Daoy (cell line): Measurements from ENCODE around the gene RELT. TPM values are rescaled to one million over a fixed set of nuclear protein-coding genes. Genes with fewer than 3 reads are reported as not detected.
A peak's percentile ranks its signal among the peaks of the same experiment; 100 is the strongest.

Experiments used
- DNase-seq: peaks from one replicate; pipeline ENCODE4 v3.0.0-alpha.2; 2015; ENCODE audit warnings: low read depth
- total RNA-seq: library from RNA; depleted of rRNA; stranded (reverse); fragments of >200 nt; shearing (Covaris generic); gene quantifications from 2 replicates; pipeline ENCODE4 v1.2.3, GENCODE V29; 2014

Gene RELT
- total RNA-seq, 1 experiment from 2014 or later = 11.2 TPM

DNA sequence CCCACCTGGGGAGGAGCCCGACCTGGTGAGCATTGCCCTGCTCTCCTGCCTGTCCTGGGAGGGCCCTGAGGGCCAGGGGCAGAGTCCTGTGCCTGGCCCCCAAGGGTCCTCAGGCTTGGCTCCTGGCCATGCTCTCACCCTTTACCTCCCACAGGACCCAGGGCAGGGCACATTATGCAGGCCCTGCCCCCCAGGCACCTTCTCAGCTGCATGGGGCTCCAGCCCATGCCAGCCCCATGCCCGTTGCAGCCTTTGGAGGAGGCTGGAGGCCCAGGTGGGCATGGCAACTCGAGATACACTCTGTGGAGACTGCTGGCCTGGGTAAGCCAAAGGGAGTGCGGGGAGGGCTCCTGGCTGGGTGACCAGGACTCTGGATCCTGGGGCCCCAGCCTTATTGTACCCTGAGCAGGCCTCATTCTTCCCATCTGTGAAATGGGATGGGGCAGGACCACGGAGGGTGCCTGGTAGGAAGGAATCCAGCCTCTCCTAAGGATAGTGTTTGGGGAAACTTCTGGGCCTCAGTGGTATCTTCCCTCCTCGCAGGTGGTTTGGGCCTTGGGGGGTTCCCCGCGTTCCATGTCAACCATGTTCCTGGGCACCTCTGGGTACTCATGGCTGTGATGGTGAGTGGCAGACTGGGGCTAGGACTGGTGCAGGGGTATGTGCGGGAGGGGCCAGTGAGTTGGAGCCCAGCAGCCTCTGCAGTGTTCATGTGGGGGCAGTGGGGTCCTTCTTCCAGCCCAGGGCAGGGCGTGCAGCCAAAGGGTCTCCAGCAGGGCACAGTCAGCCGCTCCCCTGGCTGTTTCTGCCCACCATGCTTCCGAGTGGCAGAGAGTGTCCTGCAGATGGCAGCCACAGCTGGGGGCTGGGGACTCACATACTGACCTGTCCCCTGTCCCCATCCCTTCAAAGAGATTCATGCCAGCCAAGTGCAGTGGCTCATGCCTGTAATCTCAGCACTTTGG, 14.7 kb downstream of the RELT start:
- no peak for DNase-seq

DNA sequence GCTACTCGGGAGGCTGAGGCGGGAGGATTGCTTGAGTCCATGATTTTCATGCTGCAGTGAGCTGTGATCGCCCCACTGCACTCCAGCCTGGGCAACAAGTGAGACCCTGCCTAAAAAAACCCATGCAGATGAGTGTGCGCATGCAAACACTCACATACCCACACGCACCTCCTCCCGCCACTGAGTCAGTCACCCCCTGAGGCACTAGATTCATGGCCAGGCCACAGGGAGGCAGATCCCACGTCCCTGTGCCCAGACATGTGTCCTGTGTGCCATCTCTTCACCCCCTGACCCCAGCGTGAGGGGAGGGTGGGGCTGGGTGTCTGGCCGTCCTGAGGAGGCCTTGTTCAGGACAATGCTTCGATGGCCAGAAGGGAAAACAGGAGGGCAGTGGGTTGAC, 15.5 kb downstream of the RELT start:
- DNase-seq = no peak

DNA sequence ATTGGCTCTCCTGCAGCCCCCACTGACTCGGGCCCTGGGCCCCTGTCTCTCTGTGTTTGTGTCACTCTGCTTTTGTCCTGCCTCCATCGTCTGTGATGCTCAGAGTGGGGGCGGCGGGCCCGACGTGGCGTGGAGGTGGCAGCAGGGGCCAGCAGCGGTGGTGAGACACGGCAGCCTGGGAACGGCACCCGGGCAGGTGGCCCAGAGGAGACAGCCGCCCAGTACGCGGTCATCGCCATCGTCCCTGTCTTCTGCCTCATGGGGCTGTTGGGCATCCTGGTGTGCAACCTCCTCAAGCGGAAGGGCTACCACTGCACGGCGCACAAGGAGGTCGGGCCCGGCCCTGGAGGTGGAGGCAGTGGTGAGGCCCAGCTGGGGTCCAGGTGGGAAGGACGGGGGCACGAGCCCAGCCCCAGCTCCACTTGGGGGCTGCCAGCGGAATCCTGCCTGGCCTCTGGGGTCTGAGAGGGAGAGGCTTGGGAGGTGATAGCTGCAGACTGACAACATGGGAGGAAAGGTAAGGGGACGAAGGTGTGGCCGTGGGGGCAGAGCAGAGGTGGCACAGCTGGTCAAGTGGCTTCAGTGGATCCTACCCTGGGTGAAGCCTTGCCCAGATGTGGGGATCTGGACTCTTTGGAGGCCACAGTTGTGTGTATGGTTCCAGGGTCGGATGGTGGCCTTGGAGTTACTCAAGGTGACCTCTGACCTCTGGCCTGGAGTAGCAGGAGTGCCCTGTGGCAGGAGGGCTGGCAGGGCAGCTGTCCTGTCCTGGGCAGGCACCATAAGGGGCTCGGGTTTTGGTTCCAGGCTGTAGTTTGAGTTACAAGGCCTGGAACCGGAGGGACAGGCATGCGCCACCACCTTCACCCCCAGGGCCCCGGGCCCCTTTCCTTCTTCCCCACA, 16.2 kb downstream of the RELT start:
- no peak for DNase-seq

DNA sequence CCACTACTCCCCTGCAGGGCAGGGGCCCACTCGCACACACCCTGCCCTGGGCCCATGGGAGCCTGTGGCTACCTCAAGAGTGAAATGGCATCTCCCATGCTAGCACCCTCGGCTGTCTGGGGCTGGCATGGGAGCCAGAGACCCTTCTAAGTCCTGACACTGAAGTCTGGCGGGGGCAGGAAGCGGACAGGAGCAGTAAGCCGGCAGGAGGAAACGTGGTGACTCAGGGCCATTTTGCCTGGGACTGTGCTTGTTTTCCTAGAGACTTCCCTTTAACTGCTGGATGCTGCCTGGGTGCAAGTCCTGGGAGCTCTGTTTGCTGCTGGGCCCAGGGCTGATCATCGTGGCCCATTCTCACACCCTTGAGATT, 16.8 kb downstream of the RELT start:
- peak; percentile 59 for DNase-seq

DNA sequence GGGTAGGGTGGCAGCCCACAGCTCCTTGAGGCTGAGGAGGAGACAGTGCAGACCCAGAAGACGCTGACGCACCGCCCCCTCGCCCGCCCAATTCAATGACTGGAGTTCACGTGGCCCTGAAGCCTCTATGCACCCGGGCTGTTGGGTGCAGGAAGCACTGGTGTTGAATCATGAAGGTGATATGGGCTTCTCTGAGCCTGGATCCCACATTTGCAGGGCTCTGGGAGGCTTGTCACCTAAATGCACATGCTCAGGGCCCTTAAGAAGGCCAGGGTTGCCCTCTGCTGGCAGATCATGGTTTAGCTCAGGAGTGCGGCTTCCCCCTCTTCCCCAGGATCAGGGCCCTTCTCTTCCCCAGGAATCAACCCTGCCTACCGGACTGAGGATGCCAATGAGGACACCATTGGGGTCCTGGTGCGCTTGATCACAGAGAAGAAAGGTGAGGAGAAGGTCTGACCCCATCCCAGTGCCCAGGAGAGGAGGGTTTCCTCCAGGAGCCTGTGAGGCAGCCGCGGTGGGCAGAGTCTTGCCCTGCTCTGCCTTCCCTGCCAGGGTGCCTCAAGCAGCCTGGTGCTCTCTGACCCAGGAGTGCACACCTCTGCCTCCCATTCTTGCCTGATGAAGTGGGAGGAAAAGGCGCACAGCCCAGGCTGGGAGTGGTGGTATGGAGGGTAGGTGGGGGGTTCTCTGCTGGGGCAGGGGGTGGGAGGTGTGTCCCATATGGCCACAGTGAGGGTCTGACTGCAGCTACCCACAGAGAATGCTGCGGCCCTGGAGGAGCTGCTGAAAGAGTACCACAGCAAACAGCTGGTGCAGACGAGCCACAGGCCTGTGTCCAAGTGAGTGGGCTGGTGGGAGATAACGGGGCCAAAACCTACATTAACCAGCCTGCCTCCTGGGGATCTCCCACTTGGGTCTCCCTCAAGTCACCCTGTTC, 17.5 kb downstream of the RELT start:
- DNase-seq = peak; percentile 76

DNA sequence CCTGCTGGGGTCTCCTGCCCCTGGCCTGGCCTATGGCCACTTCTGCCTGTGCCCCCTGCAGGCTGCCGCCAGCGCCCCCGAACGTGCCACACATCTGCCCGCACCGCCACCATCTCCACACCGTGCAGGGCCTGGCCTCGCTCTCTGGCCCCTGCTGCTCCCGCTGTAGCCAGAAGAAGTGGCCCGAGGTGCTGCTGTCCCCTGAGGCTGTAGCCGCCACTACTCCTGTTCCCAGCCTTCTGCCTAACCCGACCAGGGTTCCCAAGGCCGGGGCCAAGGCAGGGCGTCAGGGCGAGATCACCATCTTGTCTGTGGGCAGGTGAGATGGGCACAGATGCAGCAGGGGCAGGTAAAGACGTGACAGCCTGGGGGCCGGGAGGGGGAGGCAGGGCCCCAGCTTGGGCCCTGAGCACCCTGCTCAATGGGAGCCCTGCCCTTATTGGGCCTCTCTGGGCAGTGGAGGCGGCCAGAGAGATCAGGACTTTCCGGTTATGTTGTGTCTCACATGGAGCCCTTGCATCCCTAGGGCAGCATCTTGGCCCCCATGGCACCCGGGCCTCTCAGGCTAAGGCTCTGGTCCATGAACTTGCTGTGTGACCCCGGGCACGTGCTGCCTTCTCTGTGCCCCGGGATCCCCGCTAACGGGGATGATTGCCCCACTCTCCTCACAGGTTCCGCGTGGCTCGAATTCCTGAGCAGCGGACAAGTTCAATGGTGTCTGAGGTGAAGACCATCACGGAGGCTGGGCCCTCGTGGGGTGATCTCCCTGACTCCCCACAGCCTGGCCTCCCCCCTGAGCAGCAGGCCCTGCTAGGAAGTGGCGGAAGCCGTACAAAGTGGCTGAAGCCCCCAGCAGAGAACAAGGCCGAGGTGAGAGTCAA, 18.5 kb downstream of the RELT start:
- no peak for DNase-seq

DNA sequence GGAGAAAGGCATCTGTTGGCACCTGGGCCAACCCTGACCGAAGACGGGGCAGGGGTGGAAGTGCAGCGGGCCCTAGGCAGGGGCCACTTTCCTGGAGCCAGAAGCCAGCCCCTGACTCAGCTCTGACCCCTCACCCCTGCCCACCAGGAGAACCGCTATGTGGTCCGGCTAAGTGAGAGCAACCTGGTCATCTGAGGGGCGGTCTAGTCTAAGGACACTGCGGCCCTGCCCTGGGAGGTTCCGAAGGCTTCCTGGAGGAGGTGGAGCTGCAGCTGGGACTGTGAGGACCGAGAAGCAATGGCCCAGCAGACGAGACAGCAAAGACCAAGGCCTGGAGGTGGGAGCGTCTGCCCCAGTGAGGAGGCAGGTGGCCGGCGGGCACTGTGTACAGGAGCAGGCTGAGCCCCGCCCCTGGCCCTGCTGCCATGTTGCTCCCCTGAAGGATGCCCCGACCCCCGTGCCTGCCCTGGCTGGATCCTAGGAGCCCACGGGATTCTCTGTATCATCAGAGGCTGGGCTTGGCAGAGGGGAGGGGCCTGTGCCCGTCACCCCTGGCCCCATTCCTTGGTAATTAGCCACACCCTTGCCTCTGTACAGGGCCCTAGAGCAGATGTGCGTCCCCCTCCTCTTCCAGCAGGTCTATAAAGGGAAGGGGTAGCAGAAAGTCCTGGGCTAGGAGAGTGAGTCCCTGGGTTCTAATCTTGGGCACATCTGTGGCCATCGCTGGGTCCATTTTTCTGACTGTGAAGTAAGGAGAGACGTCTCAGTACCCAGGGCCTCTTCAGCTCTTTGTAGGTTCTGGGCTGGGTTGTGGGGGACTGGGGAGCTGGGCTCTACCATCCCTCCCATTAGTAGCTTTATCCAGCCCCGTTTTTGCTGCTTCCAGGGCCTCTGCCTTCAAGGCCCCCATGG, 19.4 kb downstream of the RELT start:
- no peak for DNase-seq

DNA sequence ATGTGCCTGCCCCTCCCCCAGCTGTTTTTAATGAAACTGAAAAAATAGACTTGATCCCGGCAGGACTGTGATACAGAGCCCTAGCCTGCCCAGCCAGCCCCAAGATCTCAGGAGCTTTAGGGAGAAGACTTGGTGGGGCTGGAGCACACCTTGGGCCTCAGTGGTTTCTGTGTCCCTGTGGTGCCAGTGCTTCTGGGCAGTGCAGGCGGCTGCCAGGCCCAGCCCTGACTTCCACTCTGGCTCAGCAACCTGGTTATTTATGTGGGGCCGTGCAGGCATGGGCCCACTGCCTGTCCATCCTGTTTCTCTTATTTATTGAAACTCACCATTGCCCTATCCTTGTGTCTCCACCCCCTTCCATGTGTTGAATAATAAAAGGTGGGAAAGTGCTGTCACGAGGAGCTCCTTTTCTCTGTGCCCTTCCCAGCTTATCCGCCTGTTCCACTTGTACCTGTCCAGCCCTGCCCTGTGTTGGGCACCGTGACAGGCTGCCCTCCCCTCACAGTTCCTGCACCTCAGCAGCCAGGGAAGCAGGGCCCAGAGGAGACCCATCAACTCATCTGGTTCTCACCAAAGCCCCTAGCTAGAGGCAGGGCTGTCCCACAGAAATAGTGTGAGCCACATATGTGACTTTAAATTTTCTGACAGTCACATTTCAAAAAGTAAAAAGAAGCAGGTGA, 20.2 kb downstream of the RELT start:
- no peak for DNase-seq

DNA sequence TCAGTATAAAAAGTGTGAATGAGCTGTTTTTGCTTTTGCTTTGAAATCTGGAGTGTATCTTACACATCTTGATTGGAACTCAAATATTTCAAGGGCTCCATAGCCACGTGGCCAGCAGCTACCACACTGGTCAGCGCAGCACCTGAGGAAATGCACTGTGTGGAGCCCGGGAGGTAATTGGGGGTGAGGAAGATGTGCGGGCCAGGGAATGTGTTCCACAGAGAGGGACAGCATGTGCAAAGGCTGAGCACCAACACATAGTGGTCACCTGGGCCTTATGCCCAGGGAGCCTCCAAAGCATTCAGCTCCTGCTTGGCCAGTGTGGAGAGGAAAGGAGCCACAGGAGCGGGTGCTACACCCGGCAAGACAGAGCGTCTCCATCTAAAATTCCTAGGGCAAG, 20.8 kb downstream of the RELT start:
- no peak for DNase-seq

DNA sequence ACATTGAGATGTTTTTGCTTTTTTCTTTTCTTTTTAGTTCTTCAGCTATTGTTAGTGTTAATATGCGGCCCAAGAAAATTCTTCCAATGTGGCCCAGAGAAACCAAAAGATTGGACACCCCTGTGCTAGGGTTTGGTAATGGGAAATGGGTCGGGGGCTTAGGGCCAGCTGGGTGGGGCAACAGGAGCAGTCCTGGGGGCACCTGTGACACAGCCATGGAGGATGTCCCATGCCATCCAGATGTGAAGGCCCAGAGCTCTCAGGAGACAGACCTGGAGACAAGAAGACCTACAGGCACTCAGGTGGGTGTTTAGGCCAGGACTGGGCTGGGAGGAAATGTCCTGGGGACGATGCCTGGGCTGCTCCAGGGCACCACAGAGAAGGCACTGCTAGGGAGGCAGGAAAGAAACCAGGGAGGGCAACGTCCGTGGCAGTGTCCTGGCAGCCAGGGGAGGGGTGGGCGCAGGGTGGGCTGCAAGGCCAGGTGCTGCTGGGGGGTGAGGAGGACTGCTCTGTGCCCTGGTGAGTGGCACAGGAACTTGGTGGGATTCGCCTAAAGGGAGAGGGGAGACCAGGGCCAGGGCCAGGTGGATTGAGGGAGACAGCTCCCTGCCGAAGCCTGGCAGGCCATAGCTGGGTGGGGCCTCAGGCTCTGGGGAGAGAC, 21.4 kb downstream of the RELT start:
- no peak for DNase-seq

DNA sequence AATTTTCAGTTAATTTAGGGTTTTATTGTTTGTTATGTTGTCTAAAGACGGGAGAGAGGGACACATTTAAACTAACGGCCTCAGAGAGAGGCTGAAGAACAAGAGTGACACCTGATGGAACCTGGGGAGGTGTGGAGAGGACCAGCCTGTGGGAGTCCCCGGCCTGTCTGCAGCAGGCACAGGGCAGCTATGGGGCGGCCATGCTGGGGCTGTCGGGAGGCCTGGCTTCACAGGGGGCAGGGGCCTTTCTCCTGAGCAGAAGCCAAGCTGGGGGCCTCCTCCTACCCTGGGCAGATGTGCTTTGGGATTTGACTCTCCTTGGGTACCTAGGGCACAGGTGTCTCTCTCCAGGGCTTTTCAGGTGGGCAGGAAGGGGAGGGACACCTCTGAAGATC, 21.9 kb downstream of the RELT start:
- no peak for DNase-seq

DNA sequence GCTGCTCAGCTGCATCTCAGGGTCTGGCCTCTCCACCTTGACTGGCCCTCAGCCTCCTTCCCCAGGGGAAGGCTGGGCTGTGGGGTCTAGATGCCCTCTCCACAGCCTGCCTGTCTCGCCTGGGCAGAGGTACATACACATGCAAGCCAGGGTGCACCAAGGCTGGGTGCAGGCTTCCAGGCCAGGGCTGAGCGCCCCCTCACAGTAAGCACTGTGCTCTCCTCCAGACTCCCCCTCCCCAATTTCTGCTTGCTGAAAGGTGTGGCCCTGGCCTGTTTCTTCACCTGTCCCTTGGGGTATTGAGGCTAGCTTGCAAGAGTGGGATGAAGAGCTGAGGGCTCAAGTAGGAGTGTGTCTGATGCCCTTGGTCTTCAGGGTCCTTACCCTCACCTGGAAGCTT, 22.5 kb downstream of the RELT start:
- DNase-seq = no peak

DNA sequence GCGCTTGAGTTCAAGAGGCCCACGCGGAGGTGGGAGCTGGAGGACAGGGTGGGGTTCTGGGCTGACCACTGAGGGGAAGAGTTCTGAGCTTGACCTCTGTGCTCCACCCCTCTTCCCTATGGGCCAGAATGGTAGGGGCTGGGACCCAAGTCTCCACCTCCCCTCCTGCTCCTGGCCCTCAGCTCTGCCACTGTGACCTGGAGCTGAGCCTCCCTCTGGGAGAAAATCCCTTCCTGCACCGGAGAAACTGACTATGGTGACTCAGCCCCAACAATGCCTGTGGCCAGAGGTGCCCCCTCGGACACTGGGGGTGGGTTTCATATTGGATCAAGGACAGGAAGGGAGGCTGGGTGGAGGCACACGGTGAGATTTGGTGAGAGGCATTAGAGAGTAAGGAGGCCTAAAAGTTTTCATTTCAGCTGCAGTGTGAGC, 23.0 kb downstream of the RELT start:
- no peak for DNase-seq

DNA sequence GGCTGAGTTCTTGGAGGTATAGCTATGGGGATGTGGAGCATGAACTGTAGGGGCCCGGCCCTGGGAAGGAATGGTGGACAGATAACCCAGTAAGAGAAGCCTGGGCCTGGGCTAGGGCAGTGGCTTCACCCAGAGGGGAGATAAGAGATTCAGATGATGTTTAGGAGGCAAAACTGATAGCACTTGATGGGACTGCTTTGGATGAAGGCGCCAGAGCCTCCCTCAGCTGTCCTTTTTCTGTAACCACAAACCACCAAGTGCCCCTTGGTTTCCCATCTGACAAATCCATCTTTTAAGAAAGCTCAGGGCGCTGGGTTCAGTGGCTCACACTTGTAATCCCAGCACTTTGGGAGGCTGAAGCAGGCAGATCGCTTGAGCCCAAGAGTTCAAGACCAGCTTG, 23.4 kb downstream of the RELT start:
- no peak for DNase-seq

DNA sequence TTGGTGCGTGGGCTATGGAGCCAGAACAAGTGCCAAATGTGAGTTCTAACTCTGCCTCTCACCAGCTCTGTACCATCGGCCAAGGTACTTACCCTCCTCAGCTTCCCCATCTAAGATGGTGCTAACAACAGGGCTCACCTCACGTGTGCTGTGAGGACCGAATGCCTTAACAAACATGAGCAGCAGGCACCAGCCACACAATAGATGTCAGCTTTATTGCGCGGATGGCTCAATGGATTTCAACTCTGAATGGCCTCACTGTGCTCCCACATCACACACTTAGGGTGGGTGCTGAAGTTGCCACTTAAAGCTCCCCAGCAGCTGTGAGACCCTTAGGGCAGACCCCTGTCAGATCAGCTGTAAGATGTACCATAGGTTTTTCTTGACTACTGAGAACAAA, 24.1 kb downstream of the RELT start:
- no peak for DNase-seq

DNA sequence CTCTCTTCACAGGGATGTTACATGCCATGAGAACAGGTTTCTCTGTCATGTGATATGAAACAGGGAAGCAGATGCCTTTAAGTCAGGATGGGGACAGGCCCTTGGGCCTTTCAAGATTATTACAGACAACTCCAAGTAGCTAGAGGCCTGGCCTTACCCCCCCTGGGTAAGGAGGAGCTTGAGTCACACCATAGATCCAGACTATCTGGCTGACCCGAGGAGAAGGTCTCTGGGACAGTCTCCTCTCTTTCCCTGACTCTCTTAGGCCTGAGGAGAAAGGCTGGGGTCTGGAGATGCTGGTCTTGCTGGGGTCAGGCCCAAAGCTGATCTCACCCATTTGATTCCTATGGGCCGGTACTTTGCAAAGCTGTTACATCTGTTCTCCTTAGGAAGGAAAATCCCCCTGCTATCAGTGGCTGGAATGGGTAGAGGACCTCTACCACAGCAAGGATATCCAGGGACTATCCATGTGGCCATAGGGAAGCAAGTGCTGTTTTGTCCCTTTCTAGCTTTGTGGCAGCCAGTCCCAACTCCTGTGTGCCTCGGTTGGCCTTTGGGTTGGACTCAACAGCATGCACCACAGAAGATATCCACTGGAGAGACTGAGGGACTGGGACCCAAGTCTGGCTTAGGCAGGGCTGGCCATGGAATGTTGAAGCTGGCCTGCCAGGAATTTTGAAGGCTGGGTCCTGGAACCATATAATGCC, 25.2 kb downstream of the RELT start:
- DNase-seq = no peak

DNA sequence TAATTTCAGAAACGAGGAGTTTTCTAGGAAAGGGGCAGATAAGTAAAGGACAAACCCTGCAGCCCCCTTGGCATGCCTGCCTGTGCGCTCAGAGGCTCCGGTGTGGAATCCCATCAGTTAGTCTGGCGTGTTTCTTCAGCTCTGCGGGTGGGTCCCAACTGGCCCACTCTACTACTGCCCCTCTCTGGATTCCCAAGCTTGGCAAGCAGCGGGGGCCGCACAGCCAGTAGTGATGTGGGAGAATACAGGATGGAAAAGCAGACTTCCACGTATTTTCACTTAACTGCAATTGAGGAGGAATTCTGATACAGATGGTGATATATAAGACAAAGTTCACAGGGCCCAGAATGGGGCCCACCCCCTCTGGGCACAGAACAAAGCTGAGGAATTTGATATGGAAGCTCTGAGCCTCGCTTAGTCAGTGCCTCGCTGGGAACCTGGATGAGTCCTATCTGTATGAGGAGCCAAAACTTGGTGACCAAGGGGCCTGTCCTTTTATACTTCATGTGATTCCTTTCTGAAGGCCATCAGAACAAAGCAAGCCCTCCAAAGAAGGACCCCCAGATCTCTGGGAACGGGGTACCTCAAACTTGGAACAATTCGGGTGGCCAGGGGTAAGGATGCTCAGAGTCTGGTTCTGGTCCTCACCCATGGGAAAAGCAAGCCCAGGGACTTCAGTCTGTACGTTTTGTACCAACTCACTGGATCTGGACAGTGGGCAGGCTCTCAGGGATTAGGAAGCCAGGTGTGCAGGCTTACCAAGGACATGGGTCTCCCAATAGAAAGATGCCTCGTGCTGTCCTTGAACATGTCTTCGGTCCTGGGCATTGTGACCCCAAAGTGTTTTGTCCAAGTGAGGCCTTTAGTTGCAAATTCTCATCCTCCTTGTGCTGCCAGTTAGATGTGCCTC, 26.0 kb downstream of the RELT start:
- DNase-seq = no peak
